ENCODE measurements around the gene NSUN4. TPM values are rescaled to one million over a fixed set of nuclear protein-coding genes. Genes with fewer than 3 reads are reported as not detected.

NSUN4 gene
- polyA plus RNA-seq, 1 experiment = 24.0 TPM

GRCh38 chr1:46301808-46302640 is 38.6 kb upstream of the NSUN4 start:
- no peak for TF ChIP-seq CTCF (IDR thresholded peaks at IDR 0.05; ENCODE audit: insufficient read depth, low read depth, low read length)
- ChIA-PET CTCF (no interaction called here), POLR2A (no interaction called here)
- no peak for DNase-seq (ENCODE audit: low read depth)
- Histone ChIP-seq H3K27me3 (ENCODE audit: control insufficient read depth, insufficient read depth, low read length) (no peaks in the 10 kb centered on the region), H3K4me3 (ENCODE audit: low read depth, low read length) (peak overlapping the region; percentile 92), H3K36me3 (ENCODE audit: control insufficient read depth, insufficient read depth, low read length) (peaks cover 7% of the 10 kb centered on the region)

- Histone ChIP-seq H3K36me3 (ENCODE audit: control insufficient read depth, insufficient read depth, low read length) (peaks cover 3% of the 10 kb centered on the region), H3K4me3 (ENCODE audit: low read depth, low read length) (peak overlapping the region; percentile 92), H3K27me3 (ENCODE audit: control insufficient read depth, insufficient read depth, low read length) (no peaks in the 10 kb centered on the region)
- DNase-seq (ENCODE audit: low read depth) = no peak
- POLR2A ChIA-PET = interaction anchor here (0.7 kb wide), 1 partner anchor 56 kb away, joined by 3 read pairs; no protein-coding TSS in a partner anchor
- CTCF ChIA-PET = interaction anchor here (0.8 to 1.5 kb wide), 5 partner anchors 11 to 80 kb away, joined by 3 to 6 read pairs (median 4); no protein-coding TSS in a partner anchor
- no peak for TF ChIP-seq CTCF (IDR thresholded peaks at IDR 0.05; ENCODE audit: insufficient read depth, low read depth, low read length)
Observed at GRCh38 chr1:46302641-46303037, 38.0 kb upstream of the NSUN4 start.

GRCh38 chr1:46303038-46303871 is 37.4 kb upstream of the NSUN4 start, which contains the start of the genes LRRC41 and UQCRH:
Gene LRRC41, minus strand, starts transcription at chr1:46303616. Its CDS starts 294 bp downstream, at chr1:46303322.
Gene UQCRH, plus strand, starts transcription at chr1:46303698. Its CDS starts 69 bp downstream, at chr1:46303767.
- DNase-seq (ENCODE audit: low read depth) = peak; percentile 84
- TF ChIP-seq CTCF (IDR thresholded peaks at IDR 0.05; ENCODE audit: insufficient read depth, low read depth, low read length) = peak; percentile 23; the same call in 1 of the 2 replicates
- Histone ChIP-seq H3K4me3 (ENCODE audit: low read depth, low read length) (peak within 1 kb of the TSS; percentile 92), H3K36me3 (ENCODE audit: control insufficient read depth, insufficient read depth, low read length) (no peaks in the 10 kb centered on the region; the same call in 1 of the 2 replicates), H3K27me3 (ENCODE audit: control insufficient read depth, insufficient read depth, low read length) (no peaks in the 10 kb centered on the region)
- POLR2A ChIA-PET = interaction anchor here (0.6 to 0.7 kb wide), 2 partner anchors 56 to 101 kb away, joined by 3 to 4 read pairs; no protein-coding TSS in a partner anchor
- CTCF ChIA-PET = interaction anchor here (0.8 to 1.5 kb wide), 6 partner anchors 11 to 80 kb away, joined by 3 to 6 read pairs (median 4); no protein-coding TSS in a partner anchor

- ChIA-PET CTCF (interaction anchor here (1.1 to 1.5 kb wide), 3 partner anchors 10 to 81 kb away, joined by 3 to 6 read pairs (median 3); no protein-coding TSS in a partner anchor), POLR2A (interaction anchor here (0.6 kb wide), 1 partner anchor 101 kb away, joined by 4 read pairs; no protein-coding TSS in a partner anchor)
- no peak for TF ChIP-seq CTCF (IDR thresholded peaks at IDR 0.05; ENCODE audit: insufficient read depth, low read depth, low read length)
- Histone ChIP-seq H3K27me3 (ENCODE audit: control insufficient read depth, insufficient read depth, low read length) (no peaks in the 10 kb centered on the region), H3K4me3 (ENCODE audit: low read depth, low read length) (peak overlapping the region; percentile 92), H3K36me3 (ENCODE audit: control insufficient read depth, insufficient read depth, low read length) (no peaks in the 10 kb centered on the region; the same call in 1 of the 2 replicates)
- DNase-seq (ENCODE audit: low read depth) = no peak
Observed at GRCh38 chr1:46303872-46304326, 36.7 kb upstream of the NSUN4 start.
